Suprapubic skin (tissue), 4 donors: Measurements from ENCODE around the gene CCL27. TPM values are rescaled to one million over a fixed set of nuclear protein-coding genes. Genes with fewer than 3 reads are reported as not detected.

Experiments
- DNase-seq, 2 donors: peaks; one replicate each; pipeline ENCODE4 v3.0.0-alpha.2; 2019; ENCODE audit warnings: low spot score in 2 of 2
- H3K27ac ChIP-seq: fragments of 200-600 bp; sonication (generic); one replicate; pipeline ENCODE4 v1.5.1; 2019
- H3K27me3 ChIP-seq: fragments of 200-600 bp; sonication (generic); one replicate; pipeline ENCODE4 v1.5.1; 2019
- H3K36me3 ChIP-seq: fragments of 200-600 bp; sonication (generic); one replicate; pipeline ENCODE4 v1.5.1; 2019
- H3K4me1 ChIP-seq: fragments of 200-600 bp; sonication (generic); one replicate; pipeline ENCODE4 v1.5.1; 2019
- H3K4me3 ChIP-seq: fragments of 200-600 bp; sonication (generic); one replicate; pipeline ENCODE4 v1.5.1; 2019; ENCODE audit warnings: mild to moderate bottlenecking
- H3K9me3 ChIP-seq: fragments of 200-600 bp; sonication (generic); one replicate; pipeline ENCODE4 v1.5.1; 2019
- CTCF ChIP-seq, 2 donors: fragments of 200-600 bp in 1 of 2; fragments of 450-650 bp in 1 of 2; sonication (generic) in 1 of 2; IDR thresholded peaks; one replicate each; pipeline ENCODE4 v1.5.1; 2016 to 2019; ENCODE audit warnings: antibody characterized with exemption in 2 of 2, mild to moderate bottlenecking in 1 of 2, moderate library complexity in 1 of 2
- EP300 ChIP-seq: sonication (generic); formaldehyde crosslinking; IDR thresholded peaks from one replicate; pipeline ENCODE4 v1.6.1; 2017; ENCODE audit warnings: antibody characterized with exemption
- POLR2A ChIP-seq, 2 donors: fragments of 450-650 bp; IDR thresholded peaks; one replicate each; pipeline ENCODE4 v1.6.1; 2017; ENCODE audit warnings: antibody characterized with exemption in 2 of 2, mild to moderate bottlenecking in 2 of 2, moderate library complexity in 2 of 2
- POLR2AphosphoS5 ChIP-seq, 3 donors: sonication (generic); formaldehyde crosslinking; IDR thresholded peaks; one replicate each; pipeline ENCODE4 v1.6.1; 2017; ENCODE audit warnings: antibody characterized with exemption in 3 of 3
- whole genome bisulfite sequencing: methylation state at CpG from one replicate; pipeline ENCODE4 v1.1.5; 2018; 5-methylcytosine and 5-hydroxymethylcytosine counted together
- total RNA-seq, 4 donors: library from RNA; depleted of rRNA; stranded (reverse); fragments of >200 nt; gene quantifications; one replicate each; pipeline ENCODE4 v1.1.0, GENCODE V29; 2016

Gene CCL27
- total RNA-seq, 4 donors from 2014 or later = 169 to 357 (median 233) TPM

DNA sequence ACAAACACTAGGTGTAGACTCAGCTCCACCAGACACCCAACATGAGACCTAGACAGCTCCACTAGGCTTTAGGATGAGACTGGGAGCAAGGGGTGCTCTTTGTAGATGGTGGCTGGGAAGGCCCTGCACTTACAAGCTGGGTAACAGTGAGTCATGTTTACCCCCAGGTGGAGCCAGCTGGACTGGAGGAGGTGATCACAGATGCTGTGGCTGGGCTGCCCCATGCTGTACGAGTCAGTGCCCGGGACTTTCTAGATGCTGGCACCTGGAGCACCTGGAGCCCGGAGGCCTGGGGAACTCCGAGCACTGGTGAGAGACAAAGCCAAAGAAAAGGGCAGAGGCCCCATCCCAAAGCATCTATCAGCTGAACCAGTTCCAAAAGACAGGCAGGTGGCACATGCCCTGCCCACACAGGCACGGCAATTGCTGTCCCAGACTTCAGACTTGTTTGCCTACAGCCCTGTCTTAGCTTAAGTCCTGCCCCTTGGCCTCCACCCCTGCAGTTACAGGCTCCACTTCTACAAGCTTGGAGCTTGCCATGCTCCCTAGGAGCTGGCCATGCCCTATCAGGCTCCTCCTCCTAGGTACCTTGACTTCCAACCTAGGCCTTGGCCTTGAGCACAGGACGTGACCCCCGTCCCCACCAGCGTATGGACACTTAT, 2.7 kb downstream of the CCL27 start:
- Histone ChIP-seq H3K27me3 (no peaks in the 10 kb centered on the region), H3K36me3 (peaks cover 28% of the 10 kb centered on the region), H3K27ac (peak overlapping the region; percentile 61), H3K4me1 (peaks cover 76% of the 10 kb centered on the region), H3K9me3 (no peaks in the 10 kb centered on the region), H3K4me3 (no peak overlapping the region)
- DNase-seq = no peak
- TF ChIP-seq EP300 = no peak
- no peak for TF ChIP-seq POLR2AphosphoS5 (IDR thresholded peaks at IDR 0.05)
- no peak for TF ChIP-seq POLR2A (IDR thresholded peaks at IDR 0.05)
- TF ChIP-seq CTCF (IDR thresholded peaks at IDR 0.05) = no peak
- 56% methylated on average over 4 of the region's 8 CpGs for WGBS

- 78% methylated on average over 14 of the region's 14 CpGs for WGBS
- TF ChIP-seq EP300 = no peak
- no peak for TF ChIP-seq POLR2AphosphoS5 (IDR thresholded peaks at IDR 0.05)
- no peak for TF ChIP-seq POLR2A (IDR thresholded peaks at IDR 0.05)
- TF ChIP-seq CTCF (IDR thresholded peaks at IDR 0.05) = no peak
These were observed 4.0 kb downstream of the CCL27 start for GRCh38 chr9:34658461-34658860.

GRCh38 chr9:34656992-34657391, 5.5 kb downstream of the CCL27 start:
- TF ChIP-seq EP300 (no peak), POLR2AphosphoS5 (IDR thresholded peaks at IDR 0.05) (no peak), POLR2A (IDR thresholded peaks at IDR 0.05) (no peak), CTCF (IDR thresholded peaks at IDR 0.05) (no peak)
- H3K27me3 ChIP-seq = no peaks in the 10 kb centered on the region
- no peak for DNase-seq
- H3K27ac ChIP-seq = no peak overlapping the region
- H3K4me1 ChIP-seq = peaks cover 78% of the 10 kb centered on the region
- H3K36me3 ChIP-seq = peaks cover 28% of the 10 kb centered on the region
- H3K4me3 ChIP-seq = no peak overlapping the region
- WGBS = 81% methylated on average over 4 of the region's 5 CpGs
- H3K9me3 ChIP-seq = no peaks in the 10 kb centered on the region

More at GRCh38 chr9:34658461-34658860, 4.0 kb downstream of the CCL27 start:
- no peak overlapping the region for H3K27ac ChIP-seq
- H3K27me3 ChIP-seq = no peaks in the 10 kb centered on the region
- no peak for DNase-seq
- H3K4me3 ChIP-seq = no peak overlapping the region
- peaks cover 28% of the 10 kb centered on the region for H3K36me3 ChIP-seq
- no peaks in the 10 kb centered on the region for H3K9me3 ChIP-seq
- peaks cover 76% of the 10 kb centered on the region for H3K4me1 ChIP-seq

DNA sequence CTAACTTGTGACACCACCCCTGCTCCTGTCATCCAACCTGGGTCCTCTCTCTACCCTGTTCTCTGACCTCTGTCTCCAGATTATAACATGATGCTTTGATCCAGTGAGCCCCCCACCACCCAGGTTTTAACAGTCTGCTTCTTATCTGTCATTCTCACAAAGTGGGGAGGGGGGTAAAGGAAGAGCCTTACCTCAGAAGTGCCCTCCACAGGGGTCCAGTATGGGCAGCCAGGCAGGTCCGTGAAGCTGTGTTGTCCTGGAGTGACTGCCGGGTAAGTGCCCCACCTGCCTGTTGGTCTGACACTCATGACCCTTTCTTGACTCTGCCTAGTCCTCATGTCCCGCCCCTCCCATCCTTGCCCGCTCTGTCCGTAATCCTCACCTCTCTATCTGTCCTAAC, 7.1 kb downstream of the CCL27 start:
- DNase-seq = no peak
- H3K36me3 ChIP-seq = peaks cover 13% of the 10 kb centered on the region
- WGBS = 62% methylated on average over 5 of the region's 5 CpGs
- H3K4me3 ChIP-seq = no peak overlapping the region
- no peaks in the 10 kb centered on the region for H3K27me3 ChIP-seq
- no peak for TF ChIP-seq POLR2AphosphoS5 (IDR thresholded peaks at IDR 0.05)
- TF ChIP-seq POLR2A (IDR thresholded peaks at IDR 0.05) = no peak
- TF ChIP-seq EP300 = no peak
- no peak for TF ChIP-seq CTCF (IDR thresholded peaks at IDR 0.05)
- peaks cover 79% of the 10 kb centered on the region for H3K4me1 ChIP-seq
- no peaks in the 10 kb centered on the region for H3K9me3 ChIP-seq
- H3K27ac ChIP-seq = peak overlapping the region; percentile 71

DNA sequence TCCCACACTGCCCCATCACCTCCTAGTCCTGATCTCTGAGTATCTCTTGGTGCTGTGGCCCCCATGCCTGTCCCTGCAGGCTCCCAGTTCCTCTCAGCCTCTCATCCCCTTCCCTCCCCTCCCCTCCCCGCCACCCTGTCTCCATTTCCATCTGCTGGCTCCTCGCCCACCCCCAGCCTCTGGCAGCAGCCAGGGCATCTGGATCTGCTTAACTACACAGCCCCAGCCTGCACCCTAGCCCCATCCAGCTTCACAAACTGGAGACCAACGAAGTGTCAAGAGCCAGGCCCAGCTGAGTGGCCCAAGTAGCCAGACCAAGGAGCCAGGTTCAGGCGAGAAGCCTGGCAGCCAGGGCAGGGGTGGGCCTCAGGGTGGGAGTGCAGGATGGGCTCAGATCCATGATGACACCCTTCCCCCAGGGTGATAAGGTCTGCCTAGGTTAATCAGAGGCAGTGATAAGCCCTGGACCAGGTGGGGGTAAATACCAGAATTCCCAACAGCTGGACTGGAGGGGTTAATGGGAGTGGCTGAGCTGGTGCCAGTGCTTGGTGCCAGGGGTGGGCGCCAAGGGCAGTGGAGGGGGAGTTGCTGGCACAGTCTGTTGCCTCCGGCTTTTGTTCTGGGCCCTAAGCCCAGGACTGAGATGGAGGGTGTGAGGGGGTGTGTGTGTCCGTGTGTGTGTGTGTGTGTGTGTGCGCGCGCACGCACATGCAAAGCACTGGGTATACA, 8.0 kb downstream of the CCL27 start:
- peaks cover 73% of the 10 kb centered on the region for H3K4me1 ChIP-seq
- H3K27me3 ChIP-seq = no peaks in the 10 kb centered on the region
- 16% methylated on average over 11 of the region's 11 CpGs for WGBS
- TF ChIP-seq POLR2AphosphoS5 (IDR thresholded peaks at IDR 0.05) (peak in 2 of 3 donors; percentile 49 to 70), CTCF (IDR thresholded peaks at IDR 0.05) (no peak), EP300 (no peak)
- DNase-seq = peak in 1 of 2 donors; percentile 87
- H3K4me3 ChIP-seq = no peak overlapping the region
- H3K36me3 ChIP-seq = peaks cover 9% of the 10 kb centered on the region
- no peaks in the 10 kb centered on the region for H3K9me3 ChIP-seq
- H3K27ac ChIP-seq = peak overlapping the region; percentile 71
